PFSK-1 (cell line): ENCODE results near the gene ZBTB16.

Source experiments
- FOXP2 ChIP-seq: optimal IDR thresholded peaks from 2 replicates; pipeline ENCODE3; 2011; ENCODE audit warnings: borderline replicate concordance, control low read depth, inconsistent platforms; ENCODE audit not compliant: insufficient read depth; ENCODE audit errors: extremely low read length, extremely low read depth
- POLR2AphosphoS5 ChIP-seq: IDR thresholded peaks from 2 replicates; pipeline ENCODE4 v1.6.1; 2012; ENCODE audit warnings: low read depth, mild to moderate bottlenecking, control low read depth, low read length, moderate library complexity
- SIN3A ChIP-seq: IDR thresholded peaks from 2 replicates; pipeline ENCODE4 v1.6.1; 2012; ENCODE audit warnings: mild to moderate bottlenecking, low read length, moderate library complexity, borderline replicate concordance; ENCODE audit not compliant: insufficient read depth
- TAF1 ChIP-seq: IDR thresholded peaks from 2 replicates; pipeline ENCODE4 v1.6.1; 2012; ENCODE audit warnings: low read length, control low read depth, borderline replicate concordance; ENCODE audit not compliant: insufficient read depth
- TF ChIP-seq, protein P1 (sequence below), 2 experiments: IDR thresholded peaks; 2 replicates each; pipeline versions ENCODE4 v1.6.1 to v1.8.0; 2011 to 2012; ENCODE audit warnings: low read depth in 2 of 2, low read length in 2 of 2, control low read depth in 1 of 2, inconsistent platforms in 1 of 2, mild to moderate bottlenecking in 1 of 2, moderate library complexity in 1 of 2; ENCODE audit not compliant: insufficient read depth in 1 of 2

DNA sequence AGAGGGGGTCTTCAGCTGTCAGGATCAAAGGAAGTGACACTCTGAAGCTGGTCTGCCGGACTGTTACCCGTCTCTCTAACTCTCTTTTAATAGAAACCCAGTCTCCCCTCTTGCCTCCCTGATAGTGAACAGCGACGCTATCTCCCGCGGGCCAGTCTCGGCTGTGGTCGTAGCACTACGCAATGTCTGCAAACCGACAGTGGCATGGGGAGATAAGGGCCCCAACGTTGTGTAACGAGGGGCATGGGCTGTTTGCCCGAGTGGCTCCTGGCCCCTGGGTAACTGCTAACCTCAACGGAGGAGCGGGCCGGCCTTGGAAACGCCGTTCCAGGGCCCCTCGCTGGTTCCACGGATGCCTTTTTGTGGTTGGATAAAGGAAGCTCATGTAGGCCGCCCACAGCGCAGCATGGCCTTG is 23.3 kb downstream of the ZBTB16 start:
- TF ChIP-seq POLR2AphosphoS5: no peak
- TF ChIP-seq, protein P1, sequence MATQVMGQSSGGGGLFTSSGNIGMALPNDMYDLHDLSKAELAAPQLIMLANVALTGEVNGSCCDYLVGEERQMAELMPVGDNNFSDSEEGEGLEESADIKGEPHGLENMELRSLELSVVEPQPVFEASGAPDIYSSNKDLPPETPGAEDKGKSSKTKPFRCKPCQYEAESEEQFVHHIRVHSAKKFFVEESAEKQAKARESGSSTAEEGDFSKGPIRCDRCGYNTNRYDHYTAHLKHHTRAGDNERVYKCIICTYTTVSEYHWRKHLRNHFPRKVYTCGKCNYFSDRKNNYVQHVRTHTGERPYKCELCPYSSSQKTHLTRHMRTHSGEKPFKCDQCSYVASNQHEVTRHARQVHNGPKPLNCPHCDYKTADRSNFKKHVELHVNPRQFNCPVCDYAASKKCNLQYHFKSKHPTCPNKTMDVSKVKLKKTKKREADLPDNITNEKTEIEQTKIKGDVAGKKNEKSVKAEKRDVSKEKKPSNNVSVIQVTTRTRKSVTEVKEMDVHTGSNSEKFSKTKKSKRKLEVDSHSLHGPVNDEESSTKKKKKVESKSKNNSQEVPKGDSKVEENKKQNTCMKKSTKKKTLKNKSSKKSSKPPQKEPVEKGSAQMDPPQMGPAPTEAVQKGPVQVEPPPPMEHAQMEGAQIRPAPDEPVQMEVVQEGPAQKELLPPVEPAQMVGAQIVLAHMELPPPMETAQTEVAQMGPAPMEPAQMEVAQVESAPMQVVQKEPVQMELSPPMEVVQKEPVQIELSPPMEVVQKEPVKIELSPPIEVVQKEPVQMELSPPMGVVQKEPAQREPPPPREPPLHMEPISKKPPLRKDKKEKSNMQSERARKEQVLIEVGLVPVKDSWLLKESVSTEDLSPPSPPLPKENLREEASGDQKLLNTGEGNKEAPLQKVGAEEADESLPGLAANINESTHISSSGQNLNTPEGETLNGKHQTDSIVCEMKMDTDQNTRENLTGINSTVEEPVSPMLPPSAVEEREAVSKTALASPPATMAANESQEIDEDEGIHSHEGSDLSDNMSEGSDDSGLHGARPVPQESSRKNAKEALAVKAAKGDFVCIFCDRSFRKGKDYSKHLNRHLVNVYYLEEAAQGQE (IDR thresholded peaks at IDR 0.05; ENCODE audit: insufficient read depth in 1 of 2, low read depth in 2 of 2, low read length in 2 of 2): no peak
- TF ChIP-seq TAF1: no peak
- no peak for TF ChIP-seq SIN3A
- TF ChIP-seq FOXP2: no peak
